BLaER1 treated with 17β-estradiol and CSF1 and Interleukin-3, amounts not matched to agents 10 nM and 100 nM (cell line): Measurements from ENCODE around the gene SGCA.

Experiments
- H3K27ac ChIP-seq, 11 experiments: shearing (Covaris generic); formaldehyde crosslinking; 2 replicates each; pipeline ENCODE4 v1.8.1; 2022
- H3K27me3 ChIP-seq, 11 experiments: shearing (Covaris generic); formaldehyde crosslinking; 2 replicates each; pipeline ENCODE4 v1.8.1; 2022
- H3K36me3 ChIP-seq, 11 experiments: shearing (Covaris generic); formaldehyde crosslinking; 2 replicates each; pipeline ENCODE4 v1.8.1; 2022
- H3K4me1 ChIP-seq, 10 experiments: shearing (Covaris generic); formaldehyde crosslinking; 2 replicates each; pipeline ENCODE4 v1.8.1; 2022
- H3K4me2 ChIP-seq, 11 experiments: shearing (Covaris generic); formaldehyde crosslinking; 2 replicates each; pipeline ENCODE4 v1.8.1; 2022
- H3K4me3 ChIP-seq, 10 experiments: shearing (Covaris generic); formaldehyde crosslinking; 2 replicates each; pipeline ENCODE4 v1.8.1; 2022
- H3K9ac ChIP-seq, 11 experiments: shearing (Covaris generic); formaldehyde crosslinking; 2 replicates each; pipeline ENCODE4 v1.8.1; 2022
- H3K9me3 ChIP-seq, 11 experiments: shearing (Covaris generic); formaldehyde crosslinking; replicated peaks in 1 of 11; 2 replicates each; pipeline ENCODE4 v1.8.1; 2022
- H4K20me1 ChIP-seq, 11 experiments: shearing (Covaris generic); formaldehyde crosslinking; 2 replicates each; pipeline ENCODE4 v1.8.1; 2022
- Cebpa-rat ChIP-seq, 11 experiments: shearing (Covaris generic); IDR thresholded peaks; 2 replicates each; pipeline ENCODE4 v1.8.1; 2022

Gene SGCA

DNA sequence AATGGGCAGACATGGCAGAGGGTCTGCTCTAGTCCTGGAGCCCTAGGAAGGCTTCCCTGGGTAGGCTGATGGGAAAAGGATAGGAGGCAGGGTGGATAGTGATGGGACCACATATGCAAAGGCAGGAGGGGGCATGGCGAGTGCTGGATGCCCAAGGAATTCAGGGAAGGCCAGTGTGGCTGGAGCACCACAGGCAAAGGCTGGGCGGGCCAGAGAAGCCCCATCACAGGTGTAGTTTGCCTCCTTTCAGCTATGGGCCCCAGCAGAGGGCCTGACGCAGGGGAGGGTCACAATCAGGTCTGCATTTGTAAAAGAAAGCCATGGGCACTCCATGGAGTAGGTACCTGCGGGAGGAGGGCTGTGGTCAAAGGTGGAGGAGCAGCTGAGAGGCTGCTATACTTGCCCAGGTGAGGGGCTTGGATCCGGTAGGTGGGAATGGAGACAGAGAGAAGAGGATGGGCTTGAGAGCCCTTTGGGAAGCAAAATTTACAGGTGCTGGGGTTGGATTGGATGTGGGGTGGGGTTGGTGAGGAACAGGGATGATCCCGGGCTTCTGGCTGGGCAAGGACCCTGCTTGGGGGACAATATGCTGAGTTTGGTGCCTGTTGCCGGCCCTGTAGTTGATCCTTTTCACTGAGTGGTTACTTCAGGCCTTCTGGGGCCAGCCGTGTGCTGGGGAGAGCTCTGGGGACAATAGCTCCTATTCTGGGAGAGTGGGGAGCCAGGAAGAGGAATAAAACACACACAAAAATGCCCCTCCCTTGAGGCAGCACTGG is 42.2 kb downstream of the SGCA start:
- no peaks in the 10 kb centered on the region; a peak in 2 of 22 replicates for H4K20me1 ChIP-seq
- H3K4me1 ChIP-seq = peaks cover 26 to 39% (median 31%) of the 10 kb centered on the region in 10 experiments; a peak in 19 of 20 replicates
- no peaks in the 10 kb centered on the region for H3K9me3 ChIP-seq
- H3K4me3 ChIP-seq = no peak overlapping the region
- peaks cover 46 to 76% (median 60%) of the 10 kb centered on the region in 11 experiments for H3K27me3 ChIP-seq
- H3K9ac ChIP-seq = no peak overlapping the region
- H3K36me3 ChIP-seq = no peaks in the 10 kb centered on the region
- TF ChIP-seq Cebpa-rat (IDR thresholded peaks at IDR 0.05) = no peak
- no peak overlapping the region for H3K4me2 ChIP-seq
- H3K27ac ChIP-seq = no peak overlapping the region

DNA sequence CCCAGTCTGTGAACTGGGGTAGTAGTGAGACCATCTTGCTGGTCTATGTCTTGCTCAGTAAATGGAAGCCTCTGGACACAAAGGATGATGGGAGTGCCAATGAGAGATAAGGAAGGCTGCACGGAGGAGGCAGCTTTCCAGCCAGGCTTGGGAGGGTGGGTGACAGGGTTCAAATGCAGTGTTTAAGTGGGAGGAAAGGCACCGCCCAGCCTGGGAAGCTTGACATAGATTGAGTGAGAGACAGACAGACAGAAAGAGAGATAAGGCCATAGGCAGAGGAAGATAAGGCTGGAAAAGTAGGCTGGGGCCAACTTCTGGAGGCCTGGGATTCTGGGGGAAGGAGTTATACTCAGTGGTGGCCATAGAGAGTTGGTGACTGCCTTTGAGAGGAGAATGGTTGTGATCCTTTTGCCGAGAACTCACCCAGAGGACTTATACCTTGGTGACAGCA is 42.8 kb downstream of the SGCA start:
- Histone ChIP-seq H3K4me3 (no peak overlapping the region), H3K27me3 (peaks cover 39 to 69% (median 53%) of the 10 kb centered on the region in 11 experiments), H3K36me3 (no peaks in the 10 kb centered on the region), H3K9ac (no peak overlapping the region), H4K20me1 (no peaks in the 10 kb centered on the region; a peak in 2 of 22 replicates), H3K27ac (no peak overlapping the region), H3K9me3 (no peaks in the 10 kb centered on the region), H3K4me2 (no peak overlapping the region), H3K4me1 (peaks cover 24 to 46% (median 36%) of the 10 kb centered on the region in 10 experiments; a peak in 19 of 20 replicates)
- TF ChIP-seq Cebpa-rat (IDR thresholded peaks at IDR 0.05) = no peak

- Histone ChIP-seq H3K36me3 (no peaks in the 10 kb centered on the region), H3K4me1 (peaks cover 24 to 46% (median 36%) of the 10 kb centered on the region in 10 experiments; a peak in 19 of 20 replicates), H3K27ac (no peak overlapping the region), H3K27me3 (peaks cover 34 to 65% (median 48%) of the 10 kb centered on the region in 11 experiments), H3K4me3 (no peak overlapping the region), H4K20me1 (no peaks in the 10 kb centered on the region; a peak in 2 of 22 replicates), H3K4me2 (no peak overlapping the region), H3K9ac (no peak overlapping the region), H3K9me3 (no peaks in the 10 kb centered on the region)
- no peak for TF ChIP-seq Cebpa-rat (IDR thresholded peaks at IDR 0.05)
These were observed 43.3 kb downstream of the SGCA start for GRCh38 chr17:50209133-50209471.

DNA sequence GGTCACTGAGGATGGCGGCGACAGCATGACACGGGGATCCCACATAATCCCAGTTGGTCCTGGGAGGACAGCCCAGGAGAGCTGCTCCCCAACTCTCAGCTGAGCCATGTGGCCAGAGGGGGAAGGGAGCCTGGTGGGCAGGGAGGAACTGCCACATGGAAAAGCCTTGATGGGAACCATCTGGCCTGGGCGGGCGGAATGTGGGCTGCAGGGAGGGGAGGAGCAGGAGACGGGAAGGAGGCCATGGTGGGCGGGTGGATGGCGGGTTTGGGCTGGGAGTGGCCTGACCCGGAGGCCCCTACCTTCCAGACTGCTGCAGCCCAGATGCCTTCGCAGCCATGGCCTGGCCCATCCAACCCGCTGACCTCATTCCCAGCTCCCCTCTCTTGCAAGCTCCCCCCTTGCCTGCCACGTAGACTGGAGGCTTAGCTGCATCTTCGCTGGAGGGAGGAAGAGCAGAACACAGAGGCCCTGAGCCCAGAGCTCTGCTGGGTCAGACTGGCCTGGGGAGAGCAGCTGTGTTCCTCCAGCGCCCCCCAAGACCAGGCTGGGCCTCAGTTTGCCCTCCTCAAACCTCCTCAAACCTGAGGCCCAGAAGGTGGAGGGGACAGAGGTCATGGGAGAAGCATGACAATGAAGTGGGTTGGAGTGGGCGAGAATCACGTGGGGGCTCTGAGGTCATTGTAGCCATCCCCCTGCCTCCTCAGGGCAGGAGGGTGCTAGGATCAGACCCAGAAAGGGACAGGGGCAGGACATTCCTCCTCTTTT is 43.9 kb downstream of the SGCA start:
- Histone ChIP-seq H3K27me3 (peaks cover 29 to 59% (median 43%) of the 10 kb centered on the region in 11 experiments), H4K20me1 (no peaks in the 10 kb centered on the region; a peak in 2 of 22 replicates), H3K9ac (peak overlapping the region in 1 of 11 experiments; percentile 39; a peak in 1 of 22 replicates), H3K4me3 (no peak overlapping the region; a peak in 1 of 20 replicates), H3K9me3 (no peaks in the 10 kb centered on the region), H3K4me1 (peaks cover 24 to 46% (median 36%) of the 10 kb centered on the region in 10 experiments; a peak in 19 of 20 replicates), H3K27ac (no peak overlapping the region), H3K4me2 (peak overlapping the region; percentile 43 to 73 (median 57)), H3K36me3 (no peaks in the 10 kb centered on the region)
- TF ChIP-seq Cebpa-rat (IDR thresholded peaks at IDR 0.05) = no peak

DNA sequence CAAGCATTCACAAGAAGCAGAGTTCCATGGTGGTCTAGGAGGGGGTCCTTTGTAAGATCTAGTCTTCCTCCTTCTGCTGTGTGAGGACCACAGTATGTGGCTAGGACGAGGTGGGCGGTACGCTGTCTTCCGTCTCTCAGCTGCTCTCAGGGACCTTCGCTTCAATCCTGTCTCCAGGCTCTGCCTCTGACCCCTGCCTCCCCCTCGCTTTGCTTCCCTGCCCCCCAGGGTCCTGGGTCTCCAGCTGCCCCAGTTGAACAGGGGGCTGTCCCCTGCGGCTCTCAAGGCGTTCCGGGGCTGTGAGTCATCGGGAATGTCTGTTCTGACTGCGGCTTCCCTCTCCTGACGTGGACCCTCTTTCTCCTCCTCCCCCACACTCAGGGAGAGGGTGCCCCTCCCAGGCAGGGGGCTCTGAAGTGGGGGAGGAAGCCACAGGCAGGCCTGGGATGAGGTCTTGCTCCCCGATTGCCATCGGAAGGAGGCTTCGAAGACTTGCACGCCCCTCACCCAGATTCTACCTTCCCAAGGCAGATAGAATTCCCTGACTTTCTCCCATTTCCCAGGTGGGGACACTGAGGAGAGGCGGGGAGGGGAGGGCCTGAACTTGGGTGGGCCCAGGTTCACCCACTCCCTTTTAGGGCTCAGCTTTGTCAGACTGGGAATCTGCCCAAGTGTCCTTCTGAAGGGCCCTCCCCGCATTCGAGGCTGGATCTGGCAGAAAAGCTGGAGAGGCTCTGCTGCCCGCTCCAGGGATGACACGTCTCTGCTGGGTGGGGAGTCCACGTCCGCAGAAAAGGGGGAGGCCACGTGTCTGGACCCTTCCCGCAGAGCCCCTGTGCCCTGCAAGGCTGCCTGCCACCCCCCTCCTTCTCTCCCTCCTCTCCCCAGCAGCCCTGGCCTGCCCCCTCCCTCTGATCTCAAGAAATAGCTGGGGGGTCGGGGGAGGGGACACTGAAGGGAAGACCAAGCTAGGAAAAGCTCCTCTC is 44.7 kb downstream of the SGCA start:
- Histone ChIP-seq H3K4me1 (peaks cover 24 to 46% (median 36%) of the 10 kb centered on the region in 10 experiments; a peak in 19 of 20 replicates), H3K4me3 (peak overlapping the region in 1 of 10 experiments; percentile 24; a peak in 1 of 20 replicates), H3K36me3 (no peaks in the 10 kb centered on the region), H3K27me3 (peaks cover 20 to 50% (median 34%) of the 10 kb centered on the region in 11 experiments), H3K27ac (no peak overlapping the region), H4K20me1 (no peaks in the 10 kb centered on the region; a peak in 1 of 22 replicates), H3K4me2 (peak overlapping the region; percentile 43 to 73 (median 57)), H3K9ac (peak overlapping the region in 2 of 11 experiments; percentile 17 to 39; a peak in 3 of 22 replicates), H3K9me3 (no peaks in the 10 kb centered on the region)
- TF ChIP-seq Cebpa-rat (IDR thresholded peaks at IDR 0.05) = no peak

GRCh38 chr17:50211249-50212120 is 45.7 kb downstream of the SGCA start:
- no peak overlapping the region for H3K9ac ChIP-seq
- no peaks in the 10 kb centered on the region; a peak in 1 of 22 replicates for H4K20me1 ChIP-seq
- no peak for TF ChIP-seq Cebpa-rat (IDR thresholded peaks at IDR 0.05)
- H3K4me1 ChIP-seq = peaks cover 24 to 45% (median 36%) of the 10 kb centered on the region in 10 experiments; a peak in 19 of 20 replicates
- H3K4me3 ChIP-seq = no peak overlapping the region
- peak overlapping the region in 7 of 11 experiments; percentile 43 to 73 (median 52); a peak in 8 of 22 replicates for H3K4me2 ChIP-seq
- no peaks in the 10 kb centered on the region for H3K36me3 ChIP-seq
- H3K27me3 ChIP-seq = peaks cover 11 to 41% (median 26%) of the 10 kb centered on the region in 11 experiments; a peak in 13 of 22 replicates
- H3K9me3 ChIP-seq = no peaks in the 10 kb centered on the region
- H3K27ac ChIP-seq = no peak overlapping the region

DNA sequence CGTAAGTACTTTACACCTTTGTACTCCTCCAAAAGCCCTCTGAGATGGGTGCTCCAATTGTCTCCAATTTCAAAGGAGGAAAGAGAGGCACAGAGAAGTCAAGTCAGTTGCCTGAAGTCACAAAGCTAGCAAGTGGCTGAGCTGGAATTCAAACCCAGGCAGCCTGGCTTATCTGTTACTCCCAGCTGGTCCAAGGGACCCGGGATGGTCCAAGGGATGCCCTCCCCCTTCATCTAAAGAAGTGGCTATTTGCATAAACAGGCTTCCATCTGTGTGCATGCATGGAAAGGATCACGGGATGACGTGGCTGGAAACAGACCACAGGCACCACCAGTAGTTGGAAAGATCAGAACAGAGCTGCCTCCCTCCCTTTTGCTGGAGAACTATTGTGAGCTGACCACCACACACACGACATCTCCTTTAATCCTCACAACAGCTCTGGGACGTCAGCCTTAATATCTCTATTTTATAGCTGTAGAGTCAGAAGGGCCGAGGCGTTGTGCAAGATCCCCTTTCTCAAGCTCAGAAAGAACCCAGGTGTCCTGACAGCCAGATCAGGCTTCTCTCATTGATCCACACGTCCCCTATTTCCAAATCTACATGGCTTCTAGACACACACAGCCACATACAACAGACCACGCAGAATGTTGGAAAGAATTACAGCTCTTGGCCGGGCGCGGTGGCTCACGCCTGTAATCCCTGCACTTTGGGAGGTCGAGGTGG is 46.5 kb downstream of the SGCA start:
- Histone ChIP-seq H3K27ac (no peak overlapping the region), H3K9me3 (no peaks in the 10 kb centered on the region), H3K4me3 (no peak overlapping the region), H3K4me2 (peak overlapping the region; percentile 7 to 58 (median 44); a peak in 20 of 22 replicates), H3K9ac (no peak overlapping the region), H4K20me1 (no peaks in the 10 kb centered on the region; a peak in 1 of 22 replicates), H3K27me3 (peaks cover 3 to 33% (median 19%) of the 10 kb centered on the region in 11 experiments; a peak in 12 of 22 replicates), H3K4me1 (peaks cover 18 to 38% (median 31%) of the 10 kb centered on the region in 10 experiments; a peak in 19 of 20 replicates), H3K36me3 (no peaks in the 10 kb centered on the region)
- TF ChIP-seq Cebpa-rat (IDR thresholded peaks at IDR 0.05) = no peak
